GM06990 (cell line): ENCODE data around the gene NASP.

Experiments
- DNase-seq: peaks from one replicate; pipeline ENCODE4 v3.0.0-alpha.2; 2011; ENCODE audit not compliant: insufficient read length; ENCODE audit errors: extremely low read depth
- H3K27me3 ChIP-seq: replicated peaks from 2 replicates; pipeline ENCODE4 v1.6.0; 2011; ENCODE audit warnings: low read length; ENCODE audit not compliant: control insufficient read depth, insufficient read depth
- H3K36me3 ChIP-seq: 2 replicates; pipeline ENCODE4 v1.5.1; 2011; ENCODE audit warnings: low read length; ENCODE audit not compliant: control insufficient read depth, insufficient read depth
- H3K4me3 ChIP-seq: replicated peaks from 2 replicates; pipeline ENCODE4 v1.5.1; 2011; ENCODE audit warnings: low read depth, mild to moderate bottlenecking, control low read depth, low read length
- TF ChIP-seq, protein P1 (sequence below): IDR thresholded peaks from 2 replicates; pipeline ENCODE4 v1.5.1; 2011; ENCODE audit warnings: low read length, control low read depth, mild to moderate bottlenecking, inconsistent platforms; ENCODE audit not compliant: insufficient read depth, poor library complexity, severe bottlenecking

The NASP gene

DNA sequence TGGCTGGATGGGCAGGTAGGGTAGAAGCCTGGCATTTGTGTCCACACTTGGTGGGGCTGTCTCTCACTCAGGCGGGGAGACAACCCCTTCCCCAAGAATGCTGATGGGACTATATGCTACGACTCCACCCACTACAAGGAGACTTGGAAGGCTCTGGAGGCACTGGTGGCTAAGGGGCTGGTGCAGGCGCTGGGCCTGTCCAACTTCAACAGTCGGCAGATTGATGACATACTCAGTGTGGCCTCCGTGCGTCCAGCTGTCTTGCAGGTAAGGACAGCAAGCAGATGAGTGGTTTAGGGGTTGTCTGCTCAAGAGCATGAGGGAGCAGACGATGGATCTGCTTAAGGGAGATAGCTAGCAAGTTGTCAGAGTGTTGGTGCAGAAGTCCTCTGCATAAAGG lies 15.9 kb upstream of the NASP start:
- TF ChIP-seq, protein P1, sequence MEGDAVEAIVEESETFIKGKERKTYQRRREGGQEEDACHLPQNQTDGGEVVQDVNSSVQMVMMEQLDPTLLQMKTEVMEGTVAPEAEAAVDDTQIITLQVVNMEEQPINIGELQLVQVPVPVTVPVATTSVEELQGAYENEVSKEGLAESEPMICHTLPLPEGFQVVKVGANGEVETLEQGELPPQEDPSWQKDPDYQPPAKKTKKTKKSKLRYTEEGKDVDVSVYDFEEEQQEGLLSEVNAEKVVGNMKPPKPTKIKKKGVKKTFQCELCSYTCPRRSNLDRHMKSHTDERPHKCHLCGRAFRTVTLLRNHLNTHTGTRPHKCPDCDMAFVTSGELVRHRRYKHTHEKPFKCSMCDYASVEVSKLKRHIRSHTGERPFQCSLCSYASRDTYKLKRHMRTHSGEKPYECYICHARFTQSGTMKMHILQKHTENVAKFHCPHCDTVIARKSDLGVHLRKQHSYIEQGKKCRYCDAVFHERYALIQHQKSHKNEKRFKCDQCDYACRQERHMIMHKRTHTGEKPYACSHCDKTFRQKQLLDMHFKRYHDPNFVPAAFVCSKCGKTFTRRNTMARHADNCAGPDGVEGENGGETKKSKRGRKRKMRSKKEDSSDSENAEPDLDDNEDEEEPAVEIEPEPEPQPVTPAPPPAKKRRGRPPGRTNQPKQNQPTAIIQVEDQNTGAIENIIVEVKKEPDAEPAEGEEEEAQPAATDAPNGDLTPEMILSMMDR, result no peak
- peaks cover 41% of the 10 kb centered on the region for H3K36me3 ChIP-seq
- DNase-seq, result no peak

DNA sequence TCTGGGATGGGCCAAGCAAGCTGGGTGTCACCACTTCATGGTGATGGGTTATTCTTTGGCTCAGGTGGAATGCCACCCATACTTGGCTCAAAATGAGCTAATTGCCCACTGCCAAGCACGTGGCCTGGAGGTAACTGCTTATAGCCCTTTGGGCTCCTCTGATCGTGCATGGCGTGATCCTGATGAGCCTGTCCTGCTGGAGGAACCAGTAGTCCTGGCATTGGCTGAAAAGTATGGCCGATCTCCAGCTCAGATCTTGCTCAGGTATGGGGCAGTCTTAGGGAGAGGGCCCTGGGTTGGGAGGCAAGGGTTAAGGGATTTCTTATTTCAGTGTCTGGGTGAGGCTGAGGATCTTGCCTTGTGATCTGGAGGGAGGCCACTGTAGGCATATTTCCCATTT lies 15.4 kb upstream of the NASP start:
- TF ChIP-seq, protein P1, result no peak
- Histone ChIP-seq H3K27me3 (no peaks in the 10 kb centered on the region), H3K4me3 (no peak overlapping the region), H3K36me3 (peaks cover 41% of the 10 kb centered on the region)
- DNase-seq, result no peak

More for the DNA sequence above, 15.9 kb upstream of the NASP start:
- H3K27me3 ChIP-seq, result no peaks in the 10 kb centered on the region
- H3K4me3 ChIP-seq, result no peak overlapping the region

DNA sequence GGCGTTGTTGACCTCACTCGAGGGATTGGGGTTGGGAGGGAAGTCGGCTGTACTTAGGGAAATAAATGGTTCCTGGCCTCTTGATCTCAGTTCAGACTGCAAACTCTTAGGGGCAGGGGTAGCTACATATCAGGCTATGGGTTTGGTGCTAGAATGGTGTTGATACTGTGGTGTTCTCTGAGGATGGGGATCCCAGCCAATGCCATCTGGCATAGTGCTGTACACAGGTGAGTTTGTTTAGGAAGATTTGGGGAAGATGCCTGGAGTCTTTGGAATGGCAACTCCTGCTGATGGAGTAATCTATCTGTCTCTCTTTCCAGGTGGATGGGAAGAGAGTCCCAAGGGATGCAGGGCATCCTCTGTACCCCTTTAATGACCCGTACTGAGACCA lies 14.3 kb upstream of the NASP start:
- TF ChIP-seq, protein P1, result no peak
- H3K4me3 ChIP-seq, result no peak overlapping the region
- H3K27me3 ChIP-seq, result no peaks in the 10 kb centered on the region
- peaks cover 35% of the 10 kb centered on the region for H3K36me3 ChIP-seq
- no peak for DNase-seq

DNA sequence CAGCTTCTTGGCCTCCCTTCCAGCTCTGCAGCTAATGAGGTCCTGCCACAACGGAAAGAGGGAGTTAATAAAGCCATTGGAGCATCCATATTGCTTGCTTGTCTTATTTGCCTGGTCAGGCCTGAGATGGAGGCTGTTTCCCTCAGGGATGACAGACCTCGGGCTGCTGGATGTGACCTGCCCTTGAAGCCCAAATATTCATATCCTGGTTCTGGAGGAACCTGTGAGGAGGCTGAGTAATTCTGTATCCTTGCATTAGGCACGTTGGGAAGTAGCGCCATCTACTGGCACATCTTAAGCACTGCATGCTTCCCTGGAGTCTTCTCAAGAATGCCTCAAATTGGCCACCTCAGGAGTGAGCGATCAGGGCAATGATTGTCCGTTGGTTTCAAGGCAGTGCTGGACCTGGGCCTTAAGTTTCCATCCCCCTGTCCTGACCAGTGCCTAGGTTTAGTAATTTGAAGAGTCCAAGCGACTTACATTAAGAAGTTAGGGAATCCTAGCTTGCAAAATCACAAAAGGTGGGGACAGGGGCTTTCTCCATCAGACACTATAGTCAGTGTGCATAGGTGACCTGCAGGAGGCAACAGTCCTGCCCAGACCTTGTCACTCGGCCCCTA lies 13.8 kb upstream of the NASP start:
- H3K4me3 ChIP-seq, result no peak overlapping the region
- peak; percentile 35 for DNase-seq
- peaks cover 35% of the 10 kb centered on the region for H3K36me3 ChIP-seq
- H3K27me3 ChIP-seq, result no peaks in the 10 kb centered on the region
- TF ChIP-seq, protein P1, result peak; percentile 93

DNA sequence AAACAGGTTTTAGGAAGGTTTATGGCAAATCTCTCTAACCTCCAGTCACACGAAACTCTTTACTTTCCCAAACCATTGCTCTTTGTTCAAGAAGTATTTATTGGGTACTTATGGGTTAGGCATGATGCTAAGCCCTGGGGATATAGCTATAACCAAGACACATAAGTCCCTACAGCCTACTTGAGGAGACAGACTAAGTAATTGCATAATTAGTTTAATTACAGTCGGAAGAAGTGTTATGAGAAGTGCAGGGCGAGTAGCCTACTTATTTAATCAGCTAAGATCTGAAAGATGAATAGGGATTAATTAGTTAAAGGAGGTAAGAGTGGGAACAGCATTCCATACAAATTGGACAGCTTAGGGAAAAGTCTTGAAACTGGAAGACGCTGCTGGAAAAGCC lies 13.2 kb upstream of the NASP start:
- H3K27me3 ChIP-seq, result no peaks in the 10 kb centered on the region

More for the DNA sequence above, 13.2 kb upstream of the NASP start:
- H3K36me3 ChIP-seq, result peaks cover 35% of the 10 kb centered on the region
- TF ChIP-seq, protein P1, result no peak
- H3K4me3 ChIP-seq, result no peak overlapping the region
- no peak for DNase-seq
